Endothelial cell of umbilical vein (primary cell): ENCODE measurements around the gene CAMLG. TPM values are rescaled to one million over a fixed set of nuclear protein-coding genes. Genes with fewer than 3 reads are reported as not detected.

Experiments
- BruUV-seq: library from RNA; stranded (reverse); fragments of 400-500 nt; replicated peaks from 2 replicates; lab custom pipeline; 2021; lab: Mats Ljungman, UMichigan
- CTCF ChIA-PET: fragments of 300-600, 350-600 bp; sonication (Branson Sonifier 250); formaldehyde crosslinking; loops from one replicate; lab custom pipeline; 2021; ENCODE audit warnings: antibody characterized with exemption, inconsistent platforms; lab: Charles Lee
- POLR2A ChIA-PET: fragments of 300-600, 350-600 bp; sonication (Branson Sonifier 250); formaldehyde crosslinking; loops from one replicate; lab custom pipeline; 2021; ENCODE audit warnings: antibody characterized with exemption, inconsistent platforms; lab: Charles Lee
- DNase-seq: peaks from one replicate; pipeline ENCODE4 v3.0.0-alpha.2; 2011; ENCODE audit warnings: low read depth, low spot score
- FAIRE-seq: peaks from 2 replicates; lab custom pipeline; 2011; peaks lifted over from hg19 to GRCh38; lab: Jason Lieb, UNC
- H2AFZ ChIP-seq: 2 replicates; pipeline ENCODE4 v1.6.0; 2012; ENCODE audit warnings: low read depth, low read length, control low read depth, inconsistent platforms
- H3K27ac ChIP-seq: 2 replicates; pipeline ENCODE4 v1.5.1; 2011; ENCODE audit warnings: low read depth, mild to moderate bottlenecking, control low read depth, low read length, moderate library complexity; ENCODE audit not compliant: insufficient read depth
- H3K27me3 ChIP-seq, 2 experiments: 2 replicates each; pipeline versions ENCODE4 v1.6.0 to v1.6.1; 2011; ENCODE audit warnings: low read length in 2 of 2, mixed read lengths in 1 of 2; ENCODE audit not compliant: control insufficient read depth in 2 of 2, insufficient read depth in 2 of 2
- H3K36me3 ChIP-seq, 2 experiments: 2 replicates in 1 of 2; 3 replicates in 1 of 2; pipeline ENCODE4 v1.5.1; 2011; ENCODE audit warnings: low read length in 2 of 2, mild to moderate bottlenecking in 1 of 2, moderate library complexity in 1 of 2; ENCODE audit not compliant: control insufficient read depth in 2 of 2, insufficient read depth in 2 of 2; ENCODE audit errors: extremely low read depth in 1 of 2
- H3K4me1 ChIP-seq: 3 replicates; pipeline ENCODE4 v1.5.1; 2011; ENCODE audit warnings: mild to moderate bottlenecking, low read length; ENCODE audit not compliant: control insufficient read depth, insufficient read depth; ENCODE audit errors: extremely low read depth
- H3K4me2 ChIP-seq: 2 replicates; pipeline ENCODE4 v1.6.1; 2011; ENCODE audit warnings: low read length, control low read depth, mixed read lengths; ENCODE audit not compliant: insufficient read depth
- H3K4me3 ChIP-seq, 3 experiments: fragments of 200-600 bp in 1 of 3; sonication (generic), shearing (Covaris generic) in 1 of 3; replicated peaks in 1 of 3; 2 replicates each; pipeline ENCODE4 v1.5.1; 2011 to 2016; ENCODE audit warnings: control low read depth in 3 of 3, low read length in 3 of 3, mild to moderate bottlenecking in 2 of 3, inconsistent platforms in 1 of 3, low read depth in 1 of 3, moderate library complexity in 1 of 3; ENCODE audit not compliant: insufficient read depth in 1 of 3
- H3K79me2 ChIP-seq: 2 replicates; pipeline ENCODE4 v1.6.0; 2012; ENCODE audit warnings: low read length, inconsistent platforms; ENCODE audit not compliant: control insufficient read depth, insufficient read depth
- H3K9ac ChIP-seq: replicated peaks from 2 replicates; pipeline ENCODE3; 2011; ENCODE audit warnings: low read length, control low read depth; ENCODE audit not compliant: insufficient read depth; ENCODE audit errors: extremely low read depth
- H3K9me1 ChIP-seq: replicated peaks from 3 replicates; pipeline ENCODE4 v1.6.0; 2011; ENCODE audit warnings: mild to moderate bottlenecking, low read length; ENCODE audit not compliant: control insufficient read depth, insufficient read depth; ENCODE audit errors: extremely low read depth
- H3K9me3 ChIP-seq: replicated peaks from 2 replicates; pipeline ENCODE4 v1.5.1; 2012; ENCODE audit warnings: low read length, inconsistent platforms; ENCODE audit not compliant: control insufficient read depth, insufficient read depth
- H4K20me1 ChIP-seq: replicated peaks from 2 replicates; pipeline ENCODE3; 2011; ENCODE audit warnings: mild to moderate bottlenecking, low read length; ENCODE audit not compliant: control insufficient read depth, insufficient read depth; ENCODE audit errors: extremely low read depth
- CTCF ChIP-seq, 2 donors: IDR thresholded peaks; 1 replicate in 1 of 2; 2 replicates in 1 of 2; pipeline ENCODE4 v1.5.1; 2011; ENCODE audit warnings: low read length in 2 of 2, mild to moderate bottlenecking in 2 of 2, moderate library complexity in 2 of 2, control low read depth in 1 of 2, inconsistent platforms in 1 of 2, low read depth in 1 of 2; ENCODE audit not compliant: insufficient read depth in 1 of 2; ENCODE audit errors: extremely low read depth in 1 of 2
- EZH2 ChIP-seq: IDR thresholded peaks from 2 replicates; pipeline ENCODE4 v1.6.1; 2012; ENCODE audit warnings: borderline replicate concordance, low read depth, mild to moderate bottlenecking, moderate library complexity, low read length, inconsistent platforms; ENCODE audit not compliant: severe bottlenecking
- FOS ChIP-seq: IDR thresholded peaks from 2 replicates; pipeline ENCODE4 v1.6.1; 2011; ENCODE audit warnings: mild to moderate bottlenecking, low read length, moderate library complexity, borderline replicate concordance; ENCODE audit not compliant: insufficient read depth
- GATA2 ChIP-seq: IDR thresholded peaks from 2 replicates; pipeline ENCODE4 v1.7.0; 2011; ENCODE audit warnings: low read depth, mild to moderate bottlenecking, moderate library complexity, mixed read lengths, low read length; ENCODE audit not compliant: insufficient read length, insufficient read depth
- JUN ChIP-seq: IDR thresholded peaks from 2 replicates; pipeline ENCODE4 v1.6.1; 2011; ENCODE audit warnings: borderline replicate concordance, low read depth; ENCODE audit not compliant: insufficient read length, insufficient read depth
- MAX ChIP-seq: IDR thresholded peaks from 2 replicates; pipeline ENCODE4 v1.6.1; 2011; ENCODE audit not compliant: insufficient read depth, insufficient read length
- MYC ChIP-seq: IDR thresholded peaks from one replicate; pipeline ENCODE4 v1.6.1; 2011; ENCODE audit warnings: mild to moderate bottlenecking, low read depth, low read length
- POLR2A ChIP-seq: IDR thresholded peaks from 2 replicates; pipeline ENCODE4 v1.6.1; 2012; ENCODE audit warnings: low read depth, mild to moderate bottlenecking, control low read depth, low read length
- POLR2AphosphoS5 ChIP-seq: IDR thresholded peaks from 2 replicates; pipeline ENCODE4 v1.6.1; 2012; ENCODE audit warnings: low read depth, mild to moderate bottlenecking, control low read depth, low read length, moderate library complexity; ENCODE audit not compliant: insufficient read depth
- dilution Hi-C: fragments of 300-500 bp; cut with MboI; formaldehyde crosslinking; loops from one replicate; pipeline ENCODE4 v1.15.0; 2019; ENCODE audit warnings: low sequenced_read_pairs; ENCODE audit not compliant: extremely low pct_ligation_motif_present
- intact Hi-C: fragments of 100-400 bp; cut with micrococcal nuclease; formaldehyde crosslinking; loops from one replicate; pipeline ENCODE4 v1.10.0; 2022
- polyA plus RNA-seq, 4 experiments: library from polyadenylated mRNA; depleted of rRNA in 3 of 4; stranded (reverse) in 3 of 4; unstranded in 1 of 4; fragments of >200 nt; gene quantifications; 2 replicates each; pipeline versions ENCODE4 v1.2.1 to v1.2.3, GENCODE V29; 2011 to 2012; ENCODE audit warnings: missing spikeins in 1 of 4
- total RNA-seq: library from RNA; stranded (reverse); gene quantifications from 2 replicates; pipeline ENCODE4 v1.2.3, GENCODE V29; 2021

CAMLG gene
- total and polyA plus RNA-seq, 2 donors (not counting 3 experiments of a cell fraction or from before 2014, with no cell fraction given) = 14.7 to 33.3 TPM

- Histone ChIP-seq H4K20me1 (no peaks in the 10 kb centered on the region), H3K27ac (no peak overlapping the region), H3K4me1 (peaks cover 9% of the 10 kb centered on the region), H3K4me2 (no peak overlapping the region), H3K36me3 (no peaks in the 10 kb centered on the region), H3K9ac (no peak overlapping the region), H2AFZ (no peak overlapping the region), H3K4me3 (no peak overlapping the region), H3K79me2 (peaks cover 28% of the 10 kb centered on the region), H3K9me3 (no peaks in the 10 kb centered on the region), H3K9me1 (no peaks in the 10 kb centered on the region), H3K27me3 (no peaks in the 10 kb centered on the region)
- FAIRE-seq (no peak), DNase-seq (no peak)
- no TSS peak for BruUV-seq
- dilution Hi-C loops = no loop called here
- TF ChIP-seq CTCF (IDR thresholded peaks at IDR 0.05; ENCODE audit: extremely low read depth in 1 of 2, insufficient read depth in 1 of 2, low read depth in 1 of 2, low read length in 2 of 2) = no peak
- no peak for TF ChIP-seq POLR2AphosphoS5
- TF ChIP-seq FOS = no peak
- TF ChIP-seq MAX = no peak
- no peak for TF ChIP-seq EZH2
- no peak for TF ChIP-seq POLR2A
- TF ChIP-seq GATA2 = no peak
- no peak for TF ChIP-seq JUN
- no peak for TF ChIP-seq MYC
- intact Hi-C loops = no loop called here
- POLR2A ChIA-PET = no interaction called here
- CTCF ChIA-PET = no interaction called here
Measured at GRCh38 chr5:134742134-134742533, 3.8 kb downstream of the CAMLG start.
